ENCODE data around the gene RANBP3L.

The RANBP3L gene

GRCh38 chr5:36244076-36244475 is 57.6 kb downstream of the RANBP3L start:
- H3K27me3 ChIP-seq: no peaks in the 10 kb centered on the region
- TF ChIP-seq CTCF (IDR thresholded peaks at IDR 0.05): no peak
- intact Hi-C loops (cut with DNase I; ENCODE audit: low total_unique reads): loop anchor here (10.0 kb wide), 1 partner anchor 61 kb away; the partner anchor contains the start of gene RANBP3L
- no peaks in the 10 kb centered on the region for H3K9me3 ChIP-seq
- peak overlapping the region in 1 of 2 donors; percentile 28 for H3K27ac ChIP-seq
- H3K36me3 ChIP-seq: peaks cover 0 to 7% (median 5%) of the 10 kb centered on the region in 3 donors
- no peak overlapping the region for H3K4me3 ChIP-seq
- peaks cover 0 to 23% (median 16%) of the 10 kb centered on the region in 4 donors for H3K4me1 ChIP-seq
- DNase-seq: no peak

GRCh38 chr5:36243653-36244052 is 58.0 kb downstream of the RANBP3L start:
- no peak for DNase-seq
- no peak for TF ChIP-seq CTCF (IDR thresholded peaks at IDR 0.05)
- Histone ChIP-seq H3K27me3 (no peaks in the 10 kb centered on the region), H3K36me3 (peaks cover 0 to 7% (median 2%) of the 10 kb centered on the region in 3 donors), H3K4me1 (peaks cover 0 to 26% (median 20%) of the 10 kb centered on the region in 4 donors), H3K27ac (peak overlapping the region; percentile 28 to 100), H3K9me3 (no peaks in the 10 kb centered on the region), H3K4me3 (no peak overlapping the region)
- intact Hi-C loops (cut with DNase I; ENCODE audit: low total_unique reads): loop anchor here (10.0 kb wide), 1 partner anchor 61 kb away; the partner anchor contains the start of gene RANBP3L

- H3K9me3 ChIP-seq: no peaks in the 10 kb centered on the region
- peaks cover 0 to 34% (median 21%) of the 10 kb centered on the region in 4 donors for H3K4me1 ChIP-seq
- peak overlapping the region; percentile 69 to 99 for H3K4me3 ChIP-seq
- H3K36me3 ChIP-seq: peaks cover 0 to 7% (median 0%) of the 10 kb centered on the region in 3 donors
- no peak for DNase-seq
- H3K27ac ChIP-seq: peak overlapping the region; percentile 92 to 100
- no peak for TF ChIP-seq CTCF (IDR thresholded peaks at IDR 0.05)
- H3K27me3 ChIP-seq: no peaks in the 10 kb centered on the region
- intact Hi-C loops (cut with DNase I; ENCODE audit: low total_unique reads): loop anchor here (10.0 kb wide), 1 partner anchor 62 kb away; the partner anchor contains the start of gene RANBP3L
Measured at GRCh38 chr5:36242534-36243485, 58.9 kb downstream of the RANBP3L start.

GRCh38 chr5:36241631-36242533 is 59.8 kb downstream of the RANBP3L start, which contains the start of gene NADK2:
TSS of gene NADK2 (minus strand) at chr5:36241925. CDS start at chr5:36241798, 127 bp downstream.
- H3K4me1 ChIP-seq: peaks cover 0 to 42% (median 25%) of the 10 kb centered on the region in 4 donors
- peaks cover 0 to 7% (median 0%) of the 10 kb centered on the region in 3 donors for H3K36me3 ChIP-seq
- H3K9me3 ChIP-seq: no peaks in the 10 kb centered on the region
- no peaks in the 10 kb centered on the region for H3K27me3 ChIP-seq
- H3K27ac ChIP-seq: peak within 1 kb of the TSS; percentile 92 to 100
- peak; percentile 95 to 98 for DNase-seq
- peak; percentile 51 to 73 for TF ChIP-seq CTCF (IDR thresholded peaks at IDR 0.05)
- H3K4me3 ChIP-seq: peak within 1 kb of the TSS; percentile 69 to 99
- intact Hi-C loops (cut with DNase I; ENCODE audit: low total_unique reads): loop anchor here (10.0 kb wide), 1 partner anchor 63 kb away; the partner anchor contains the start of gene RANBP3L
